ENCODE measurements around the gene DPF3. TPM values are rescaled to one million over a fixed set of nuclear protein-coding genes. Genes with fewer than 3 reads are reported as not detected.

DPF3 gene
- total and polyA plus RNA-seq, 2 of the 13 experiments (the other 11 are each of a cell fraction or from before 2014, with no cell fraction given), result 0.09 to 0.60 TPM

- no peaks in the 10 kb centered on the region for H3K36me3 ChIP-seq (replicated peaks in 1 of 2; ENCODE audit: control insufficient read depth in 1 of 2, insufficient read depth in 2 of 2, low read length in 2 of 2)
- CTCF ChIA-PET (ENCODE audit: low intra/inter-chr PET ratio, low total read pairs), result no interaction called here
- H3K9me3 ChIP-seq (ENCODE audit: low read length), result 0 out of 2 replicates have a peak, but pooled peaks cover 6% of the 10 kb centered on the region
- ATAC-seq (no peak), FAIRE-seq (no peak), DNase-seq (ENCODE audit: low spot score) (no peak)
- no peaks in the 10 kb centered on the region for H4K20me1 ChIP-seq (ENCODE audit: insufficient read depth, low read length)
- intact Hi-C loops (cut with micrococcal nuclease; ENCODE audit: unreplicated experiment) (no loop called here), in situ Hi-C loops (cut with HindIII; ENCODE audit: extremely low pct_ligation_motif_present, low pct_unique_long_range_greater_than_20kb) (no loop called here)
- H3K4me1 ChIP-seq (ENCODE audit: insufficient read depth, low read length), result no peaks in the 10 kb centered on the region
- H3K27ac ChIP-seq (ENCODE audit: extremely low read length, insufficient read depth, low read length), result no peak overlapping the region
- no peaks in the 10 kb centered on the region for H3K27me3 ChIP-seq (ENCODE audit: control insufficient read depth in 1 of 2, insufficient read depth in 2 of 2, low read length in 2 of 2)
- 32% methylated on average over 4 of the region's 4 CpGs for WGBS (ENCODE audit: low lambda C conversion rate)
- TF ChIP-seq TBX3 (IDR thresholded peaks at IDR 0.05; ENCODE audit: borderline replicate concordance), result no peak
- TF ChIP-seq ZSCAN30 (CRISPR knock-in tag; IDR thresholded peaks at IDR 0.05), result no peak
- TF ChIP-seq CHD2 (IDR thresholded peaks at IDR 0.05; ENCODE audit: low read depth, low read length), result no peak
- TF ChIP-seq ZNF142 (CRISPR knock-in tag; IDR thresholded peaks at IDR 0.05), result no peak
- TF ChIP-seq POGK (CRISPR knock-in tag; conservative IDR thresholded peaks at IDR 0.05), result no peak
- no peak for TF ChIP-seq ZNF713 (CRISPR knock-in tag; IDR thresholded peaks at IDR 0.05)
- no peak for TF ChIP-seq DZIP1 (CRISPR knock-in tag; IDR thresholded peaks at IDR 0.05)
- no peak for TF ChIP-seq SETDB1 (CRISPR knock-in tag; IDR thresholded peaks at IDR 0.05; ENCODE audit: borderline replicate concordance)
- TF ChIP-seq ZBTB34 (CRISPR knock-in tag; IDR thresholded peaks at IDR 0.05), result no peak
- no peak overlapping the region for H3K9ac ChIP-seq (ENCODE audit: insufficient read depth, low read depth, low read length)
- POLR2A ChIA-PET, result no interaction called here
- BruUV-seq (replicated peaks), result no TSS peak
- no peak overlapping the region for H2AFZ ChIP-seq (ENCODE audit: low read length)
- no peaks in the 10 kb centered on the region for H3K79me2 ChIP-seq (ENCODE audit: insufficient read depth, low read length)
- H3K4me2 ChIP-seq (ENCODE audit: low read depth, low read length), result no peak overlapping the region
- H3K4me3 ChIP-seq (replicated peaks in 1 of 3; ENCODE audit: insufficient read depth in 1 of 3, low read depth in 2 of 3, low read length in 3 of 3), result no peak overlapping the region
Measured at GRCh38 chr14:72636871-72637270, 257.0 kb downstream of the DPF3 start.
